NCI-H2081 treated with DMSO at 0.1 percent for 48 hours (cell line): Measurements from ENCODE around the gene SLC35D1.
"Not testable (repeated sequence)": the region's sequence is repeated elsewhere in the genome, so short reads cannot be mapped to it uniquely, and the experiment has no call there.

Experiments used
- DNase-seq: peaks from one replicate; lab custom pipeline; 2025; lab: John Stamatoyannopoulos, UW

Gene SLC35D1

DNA sequence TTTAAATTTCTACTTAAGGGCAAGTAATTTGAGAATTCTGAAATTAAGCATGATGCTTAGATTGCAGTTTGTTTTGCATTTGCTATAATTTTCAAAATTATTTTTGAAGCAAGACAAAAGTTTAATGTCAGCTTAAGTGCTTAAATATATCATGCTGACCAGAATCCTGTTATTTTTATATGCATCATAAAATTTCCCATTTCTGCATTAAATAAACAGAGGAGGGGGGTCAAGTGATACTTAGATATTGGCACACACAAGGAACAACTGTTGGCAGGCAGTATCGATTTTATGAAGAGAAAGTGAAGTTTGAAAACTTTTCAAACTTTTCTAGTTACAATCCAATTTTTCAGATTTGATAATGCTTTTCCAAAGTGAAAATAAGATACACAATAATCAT, 68.1 kb downstream of the SLC35D1 start:
- DNase-seq, result no peak

DNA sequence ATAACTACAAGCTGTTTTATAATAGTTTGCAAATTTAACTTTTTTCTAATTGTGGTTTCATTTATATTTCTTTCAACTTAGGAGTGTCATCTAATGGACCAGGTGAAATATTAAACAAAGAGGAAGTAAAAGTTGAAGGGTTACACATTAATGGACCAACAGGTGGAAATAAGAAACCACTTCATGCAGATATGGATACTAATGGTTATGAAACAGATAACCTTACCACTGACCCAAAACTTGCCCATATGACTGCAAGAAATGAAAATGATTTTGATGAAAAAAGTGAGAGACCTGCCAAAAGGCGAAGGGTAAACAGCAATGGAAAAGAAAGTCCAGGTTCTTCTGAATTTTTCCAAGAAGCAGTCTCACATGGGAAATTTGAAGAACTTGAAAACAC, 69.5 kb downstream of the SLC35D1 start:
- DNase-seq, result no peak

DNA sequence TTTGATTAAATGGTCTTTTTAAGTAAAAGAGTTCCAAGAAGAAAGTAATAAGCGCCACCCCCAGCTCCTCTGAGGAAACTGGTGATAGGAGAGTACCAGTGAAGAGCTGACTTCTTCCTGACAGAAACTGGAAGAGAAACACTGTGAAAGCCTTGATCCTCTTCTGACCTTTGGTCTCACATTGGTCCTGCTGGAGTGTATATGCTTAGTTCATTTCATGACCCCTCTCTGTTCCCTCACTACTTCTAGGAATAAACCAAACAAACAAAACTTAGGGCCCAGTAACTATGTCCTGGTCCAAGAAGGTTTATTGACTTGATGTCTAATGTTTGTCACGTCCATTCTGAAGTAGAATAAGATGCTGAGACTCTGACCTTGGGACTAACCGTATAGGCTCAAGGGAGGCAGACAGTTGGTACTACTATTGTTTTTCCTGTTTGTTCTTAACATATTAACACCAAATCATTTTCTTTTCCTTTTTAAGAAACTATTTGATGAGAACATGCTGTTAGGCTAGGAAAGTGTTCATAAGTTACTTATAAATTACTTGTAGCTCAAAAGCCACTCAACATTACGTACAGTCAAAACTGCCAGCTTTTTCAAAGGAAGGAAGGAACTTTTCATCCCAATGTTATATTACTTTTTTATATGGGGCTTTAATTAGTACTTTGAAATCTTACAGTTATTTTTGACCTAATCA, 71.2 kb downstream of the SLC35D1 start:
- no peak for DNase-seq

DNA sequence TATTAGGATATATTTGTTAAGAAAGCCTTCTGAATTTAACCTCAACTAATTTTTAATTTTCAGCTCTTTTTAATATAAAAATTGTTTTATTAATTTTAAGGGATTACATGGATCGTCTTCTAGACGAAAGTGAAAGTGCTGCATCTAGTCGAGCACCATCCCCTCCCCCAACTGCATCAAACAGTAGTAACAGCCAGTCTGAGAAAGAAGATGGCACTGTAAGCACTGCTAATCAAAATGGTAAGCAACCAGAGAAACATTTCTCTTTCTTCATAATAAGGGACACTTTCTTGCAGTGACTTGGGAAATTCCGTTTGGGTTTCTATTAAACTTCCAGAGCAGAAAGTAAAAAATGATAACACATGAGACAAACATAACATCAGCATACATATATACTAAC, 72.3 kb downstream of the SLC35D1 start:
- no peak for DNase-seq

DNA sequence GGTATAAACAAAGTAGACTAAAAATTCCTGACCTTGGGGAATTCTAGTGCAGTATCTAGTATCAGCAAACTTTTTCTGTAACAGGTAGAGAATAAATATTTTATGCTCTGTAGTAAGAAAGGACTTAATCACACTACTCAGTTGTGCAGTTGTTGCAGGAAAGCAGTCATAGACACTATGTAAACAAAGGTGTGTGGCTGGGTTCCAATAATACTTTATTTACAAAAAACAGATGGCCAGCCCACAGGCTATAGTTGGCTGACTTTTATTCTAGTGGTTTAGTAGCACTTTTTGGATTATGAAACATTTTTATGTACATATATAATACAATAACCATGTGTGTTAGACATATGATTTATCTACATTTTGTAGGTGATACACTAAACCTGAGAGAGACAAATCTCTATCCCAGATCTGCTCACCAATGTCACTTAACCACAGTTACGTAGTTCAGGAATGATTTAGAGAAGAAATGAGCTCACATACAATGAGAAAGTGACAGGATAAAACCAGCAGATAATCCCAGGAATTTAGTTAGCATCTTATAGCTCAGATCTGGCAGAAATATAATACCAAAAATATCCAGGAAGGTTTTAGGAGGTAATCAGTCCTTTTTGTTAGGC, 73.1 kb downstream of the SLC35D1 start:
- no peak for DNase-seq

DNA sequence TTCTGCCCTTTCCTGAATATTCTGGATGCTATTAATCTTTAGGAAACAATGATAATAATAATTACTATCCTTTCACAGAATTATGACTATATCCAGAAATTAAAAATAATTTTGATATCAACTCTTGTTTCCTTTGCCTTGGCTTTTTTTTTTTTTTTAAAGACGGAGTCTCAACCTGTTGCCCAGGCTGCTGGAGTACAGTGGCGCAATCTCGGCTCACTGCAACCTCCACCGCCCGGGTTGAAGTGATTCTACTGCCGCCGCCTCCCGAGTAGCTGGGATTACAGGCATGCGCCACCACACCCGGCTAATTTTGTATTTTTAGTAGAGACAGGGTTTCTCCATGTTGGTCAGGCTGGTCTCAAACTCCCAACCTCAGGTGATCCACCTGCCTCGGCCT, 74.3 kb downstream of the SLC35D1 start:
- not testable (repeated sequence) for DNase-seq

DNA sequence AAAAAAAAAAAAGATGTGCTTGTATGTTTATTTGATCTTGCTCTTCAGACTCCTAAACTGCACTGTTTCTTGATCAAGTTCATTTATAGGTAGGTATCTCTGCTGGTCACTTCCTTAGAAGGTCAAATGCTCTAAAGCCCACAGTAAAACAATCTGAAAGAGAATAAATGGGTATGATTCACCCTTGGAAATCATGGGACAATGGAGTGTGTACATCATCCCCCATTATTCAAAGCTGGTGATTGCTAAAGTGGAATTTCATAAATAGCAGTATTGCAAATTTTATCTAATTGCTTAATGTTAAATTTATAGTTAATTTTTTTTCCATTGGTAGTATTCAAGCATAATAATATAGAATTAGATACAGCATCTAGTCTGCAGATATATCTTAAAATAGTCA, 75.7 kb downstream of the SLC35D1 start:
- no peak for DNase-seq

DNA sequence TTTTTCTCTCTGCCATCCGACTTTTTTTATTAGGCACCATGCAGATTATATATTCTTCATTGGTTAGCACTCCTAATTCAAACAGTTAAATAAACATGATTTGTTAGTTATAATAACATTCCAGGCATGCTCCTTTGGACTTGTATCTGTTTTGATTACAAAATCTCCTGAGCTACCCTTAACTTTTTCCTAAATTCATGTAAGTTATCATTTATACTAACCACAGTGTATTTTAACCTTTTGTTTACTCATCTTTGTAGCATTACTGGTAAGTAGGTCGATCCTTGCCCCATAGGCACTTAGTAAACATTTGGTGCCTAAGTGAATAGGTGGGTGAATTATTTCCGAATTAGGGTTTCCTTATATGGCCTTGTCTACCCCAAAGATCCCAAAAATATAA, 85.4 kb downstream of the SLC35D1 start:
- DNase-seq, result no peak

DNA sequence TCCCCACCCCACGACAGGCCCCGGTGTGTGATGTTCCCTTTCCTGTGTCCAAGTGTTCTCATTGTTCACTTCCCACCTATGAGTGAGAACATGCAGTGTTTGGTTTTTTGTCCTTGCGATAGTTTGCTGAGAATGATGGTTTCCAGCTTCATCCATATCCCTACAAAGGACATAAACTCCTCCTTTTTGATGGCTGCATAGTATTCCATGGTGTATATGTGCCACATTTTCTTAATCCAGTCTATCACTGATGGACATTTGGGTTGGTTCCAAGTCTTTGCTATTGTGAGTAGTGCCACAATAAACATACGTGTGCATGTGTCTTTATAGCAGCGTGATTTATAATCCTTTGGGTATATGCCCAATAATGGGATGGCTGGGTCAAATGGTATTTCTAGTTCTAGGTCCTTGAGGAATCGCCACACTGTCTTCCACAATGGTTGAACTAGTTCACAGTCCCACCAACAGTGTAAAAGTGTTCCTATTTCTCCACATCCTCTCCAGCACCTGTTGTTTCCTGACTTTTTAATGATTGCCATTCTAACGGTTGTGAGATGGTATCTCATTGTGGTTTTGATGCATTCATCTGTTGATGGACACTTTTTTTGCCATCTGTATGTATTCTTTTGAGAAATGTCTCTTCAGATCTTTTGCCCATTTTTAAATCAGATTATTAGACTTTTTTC, 87.6 kb downstream of the SLC35D1 start:
- not testable (repeated sequence) for DNase-seq

DNA sequence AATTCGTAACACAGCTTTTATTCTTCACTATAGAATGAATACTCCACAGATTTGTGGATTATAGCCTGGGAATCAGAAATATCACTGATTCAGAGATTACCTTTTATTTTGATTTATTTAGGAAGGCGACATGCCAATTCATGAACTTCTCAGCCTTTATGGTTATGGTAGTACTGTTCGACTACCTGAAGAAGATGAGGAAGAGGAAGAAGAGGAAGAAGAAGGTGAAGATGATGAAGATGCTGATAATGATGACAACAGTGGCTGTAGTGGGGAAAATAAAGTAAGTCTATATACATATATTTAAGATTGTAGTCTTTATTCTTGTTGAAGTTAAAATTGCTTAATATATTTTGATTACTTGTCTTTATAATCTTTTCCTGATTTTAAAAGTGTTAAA, 96.0 kb downstream of the SLC35D1 start:
- DNase-seq, result no peak

DNA sequence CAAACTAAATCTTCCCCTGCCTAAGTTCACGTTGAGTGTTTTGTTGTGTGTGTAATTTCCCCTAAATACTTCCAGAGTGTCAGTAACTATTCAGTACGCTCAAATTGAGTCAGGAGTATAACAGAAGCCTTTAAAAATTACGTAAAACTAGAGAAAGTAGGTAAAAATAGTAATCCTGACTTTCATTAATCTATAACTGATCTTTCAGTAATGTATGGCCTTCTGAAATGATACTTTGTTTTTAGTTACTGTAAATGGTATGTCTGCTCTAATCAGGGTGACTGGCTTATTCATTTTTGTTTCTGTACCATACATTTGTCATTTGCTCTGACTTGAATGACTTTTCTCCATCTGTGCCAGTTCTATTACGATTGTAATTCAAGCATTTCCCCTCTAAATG, 99.7 kb downstream of the SLC35D1 start:
- DNase-seq, result no peak

DNA sequence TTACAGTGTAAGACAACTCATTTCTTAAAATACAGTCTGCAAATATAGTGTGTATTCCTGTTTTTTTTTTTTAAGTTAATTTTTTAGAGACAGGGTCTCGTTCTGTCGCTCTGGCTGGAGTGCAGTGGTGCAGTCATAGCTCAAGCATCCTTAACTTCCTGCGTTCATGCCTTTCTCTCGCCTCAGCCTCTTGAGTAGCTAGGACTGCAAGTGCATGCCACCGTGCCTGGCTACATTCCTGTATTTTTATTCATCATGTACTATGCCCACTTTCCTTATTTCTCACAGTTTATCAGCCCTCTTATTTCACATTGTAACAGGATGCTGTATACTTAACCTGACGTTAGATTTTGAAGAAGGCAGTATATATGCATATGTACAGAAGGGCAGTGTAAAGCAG, 102.4 kb downstream of the SLC35D1 start:
- no peak for DNase-seq
